B cell (primary cell): Measurements from ENCODE around the gene OOSP4A. TPM values are rescaled to one million over a fixed set of nuclear protein-coding genes. Genes with fewer than 3 reads are reported as not detected.
"Not testable (repeated sequence)": the region's sequence is repeated elsewhere in the genome, so short reads cannot be mapped to it uniquely, and the experiment has no call there.

Experiments
- ATAC-seq: fragments of 200-7000 bp; cut with Tn5 transposase; one replicate; pipeline ENCODE4 v1.10.0; 2021; ENCODE audit warnings: low read depth, mild to moderate bottlenecking, moderate number of reproducible peaks, moderate library complexity
- CTCF ChIA-PET: fragments of 350-600 bp; sonication (Branson Sonifier 250); formaldehyde crosslinking; loops from one replicate; lab custom pipeline; 2021; ENCODE audit warnings: antibody characterized with exemption, inconsistent platforms; lab: Charles Lee
- POLR2A ChIA-PET: fragments of 350-600 bp; sonication (Branson Sonifier 250); formaldehyde crosslinking; loops from one replicate; lab custom pipeline; 2021; ENCODE audit warnings: antibody characterized with exemption; lab: Charles Lee
- DNase-seq: peaks from one replicate; pipeline ENCODE4 v3.0.0; 2013
- H2AFZ ChIP-seq: 2 replicates; pipeline ENCODE4 v1.6.1; 2012; ENCODE audit warnings: mild to moderate bottlenecking, low read depth, low read length; ENCODE audit not compliant: insufficient read depth, poor library complexity, severe bottlenecking
- H3K27ac ChIP-seq, 2 donors: 1 replicate in 1 of 2; 2 replicates in 1 of 2; pipeline ENCODE4 v1.5.1; 2012 to 2013; ENCODE audit warnings: low read length in 2 of 2, mild to moderate bottlenecking in 2 of 2, moderate library complexity in 1 of 2
- H3K27me3 ChIP-seq, 4 experiments: fragments of 200-600 bp in 1 of 4; sonication (generic) in 1 of 4; replicated peaks in 1 of 4; 1 replicate in 2 of 4; 2 replicates in 2 of 4; pipeline versions ENCODE4 v1.6.1 to v1.7.0; 2013 to 2016; ENCODE audit warnings: low read length in 3 of 4, mild to moderate bottlenecking in 2 of 4, mixed read lengths in 1 of 4, moderate library complexity in 1 of 4; ENCODE audit not compliant: insufficient read depth in 4 of 4, control insufficient read depth in 3 of 4; ENCODE audit errors: control extremely low read depth in 1 of 4
- H3K36me3 ChIP-seq, 2 experiments: replicated peaks in 1 of 2; 1 replicate in 1 of 2; 2 replicates in 1 of 2; pipeline versions ENCODE4 v1.6.1 to v1.7.1; 2013; ENCODE audit warnings: low read length in 1 of 2; ENCODE audit not compliant: insufficient read depth in 2 of 2, control insufficient read depth in 1 of 2; ENCODE audit errors: control extremely low read depth in 1 of 2, extremely low read depth in 1 of 2
- H3K4me1 ChIP-seq, 2 donors: fragments of 200-600 bp in 1 of 2; sonication (generic) in 1 of 2; 1 replicate in 1 of 2; 2 replicates in 1 of 2; pipeline versions ENCODE4 v1.5.1 to v1.6.1; 2013 to 2017; ENCODE audit warnings: low read length in 2 of 2; ENCODE audit not compliant: control insufficient read depth in 2 of 2, insufficient read depth in 2 of 2
- H3K4me2 ChIP-seq: replicated peaks from 2 replicates; pipeline ENCODE3; 2012; ENCODE audit warnings: mild to moderate bottlenecking, low read depth, low read length; ENCODE audit not compliant: poor library complexity, severe bottlenecking
- H3K4me3 ChIP-seq, 5 experiments: fragments of 200-600 bp in 1 of 5; sonication (generic) in 1 of 5; 1 replicate in 3 of 5; 2 replicates in 2 of 5; pipeline versions ENCODE4 v1.5.1 to v1.7.0; 2011 to 2016; ENCODE audit warnings: low read length in 4 of 5, mild to moderate bottlenecking in 4 of 5, low read depth in 2 of 5, control low read depth in 1 of 5, moderate library complexity in 1 of 5; ENCODE audit not compliant: insufficient read depth in 1 of 5; ENCODE audit errors: control extremely low read depth in 1 of 5, extremely low read depth in 1 of 5
- H3K79me2 ChIP-seq: fragments of 200-600 bp; sonication (generic); one replicate; pipeline ENCODE4 v1.6.0; 2016; ENCODE audit warnings: low read length; ENCODE audit not compliant: control insufficient read depth, insufficient read depth
- H3K9ac ChIP-seq: fragments of 200-600 bp; sonication (generic); 2 replicates; pipeline ENCODE4 v1.6.1; 2017; ENCODE audit warnings: mild to moderate bottlenecking, low read length, moderate library complexity
- H3K9me3 ChIP-seq, 3 donors: one replicate each; pipeline versions ENCODE4 v1.6.1 to v1.7.1; 2013; ENCODE audit warnings: low read length in 2 of 3; ENCODE audit not compliant: control insufficient read depth in 2 of 3, insufficient read depth in 1 of 3; ENCODE audit errors: control extremely low read depth in 1 of 3
- H4K20me1 ChIP-seq: 2 replicates; pipeline ENCODE4 v1.6.0; 2012; ENCODE audit warnings: mild to moderate bottlenecking, low read length; ENCODE audit not compliant: insufficient read depth, control insufficient read depth, poor library complexity, severe bottlenecking
- H3K27ac Mint-ChIP-seq: one replicate; pipeline ENCODE4 v1.8.0; 2021; ENCODE audit warnings: mixed read lengths
- H3K27me3 Mint-ChIP-seq: one replicate; pipeline ENCODE4 v1.8.0; 2021; ENCODE audit warnings: mixed read lengths
- H3K4me1 Mint-ChIP-seq: one replicate; pipeline ENCODE4 v1.8.0; 2021; ENCODE audit warnings: mixed read lengths
- H3K4me3 Mint-ChIP-seq: one replicate; pipeline ENCODE4 v1.8.0; 2021; ENCODE audit warnings: mixed read lengths
- H3K9me3 Mint-ChIP-seq: one replicate; pipeline ENCODE4 v1.8.0; 2022; ENCODE audit warnings: mixed read lengths; ENCODE audit not compliant: insufficient read depth
- EZH2 ChIP-seq: IDR thresholded peaks from 2 replicates; pipeline ENCODE4 v1.6.1; 2012; ENCODE audit warnings: borderline replicate concordance, low read depth, mild to moderate bottlenecking, moderate library complexity, low read length; ENCODE audit not compliant: insufficient read depth, poor library complexity, severe bottlenecking
- WGBS: methylation state at CpG from one replicate; pipeline ENCODE4 v1.1.5; 2013; ENCODE audit warnings: missing lambda C conversion rate; ENCODE audit not compliant: insufficient coverage; 5-methylcytosine and 5-hydroxymethylcytosine counted together
- intact Hi-C: fragments of 100-400 bp; cut with micrococcal nuclease; formaldehyde crosslinking; loops from one replicate; pipeline ENCODE4 v1.10.0; 2022
- polyA plus RNA-seq: library from polyadenylated mRNA; depleted of rRNA; stranded (reverse); fragments of >200 nt; gene quantifications from 2 replicates; pipeline ENCODE4 v1.2.3, GENCODE V29; 2012
- total RNA-seq, 2 donors: library from RNA; stranded (reverse); fragments of 120-200 nt in 1 of 2; gene quantifications; 1 replicate in 1 of 2; 2 replicates in 1 of 2; pipeline versions ENCODE4 v1.2.3 to v1.2.4, GENCODE V29; 2013 to 2022
- TF ChIP-seq, protein P1 (sequence below): fragments of 200-600 bp; IDR thresholded peaks from one replicate; pipeline ENCODE4 v1.8.0; 2022; ENCODE audit warnings: antibody characterized with exemption, mild to moderate bottlenecking

The OOSP4A gene
- total and polyA plus RNA-seq, 2 donors (not counting 1 experiment from before 2014, with no cell fraction given) = not detected

DNA sequence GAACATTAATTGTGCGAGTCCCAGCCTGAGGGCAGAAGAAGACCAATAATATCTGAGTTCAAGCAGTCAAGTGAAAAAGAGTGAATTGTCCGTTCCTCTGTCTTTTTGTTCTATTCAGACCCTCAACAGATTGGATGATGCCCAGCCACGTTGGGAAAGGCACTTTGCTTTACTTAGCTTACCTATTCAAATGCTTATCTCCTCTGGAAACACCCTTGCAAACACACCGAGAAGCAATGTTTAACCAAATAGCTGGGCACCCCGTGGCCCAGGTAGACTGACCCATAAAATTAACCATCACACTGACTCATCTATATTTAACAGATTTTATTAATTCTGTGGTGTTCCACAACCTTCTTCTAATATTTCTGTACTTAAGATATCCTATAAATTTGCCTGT, 9.3 kb downstream of the OOSP4A start:
- Mint-ChIP-seq H3K27me3 (peaks cover 14% of the 10 kb centered on the region), H3K27ac (no peak overlapping the region), H3K4me3 (no peak overlapping the region), H3K4me1 (no peaks in the 10 kb centered on the region), H3K9me3 (no peaks in the 10 kb centered on the region)
- H3K4me2 ChIP-seq = no peak overlapping the region
- H3K79me2 ChIP-seq = no peaks in the 10 kb centered on the region
- 84% methylated on average over 4 of the region's 5 CpGs for WGBS
- no peak for ATAC-seq
- DNase-seq = no peak
- TF ChIP-seq, protein P1, sequence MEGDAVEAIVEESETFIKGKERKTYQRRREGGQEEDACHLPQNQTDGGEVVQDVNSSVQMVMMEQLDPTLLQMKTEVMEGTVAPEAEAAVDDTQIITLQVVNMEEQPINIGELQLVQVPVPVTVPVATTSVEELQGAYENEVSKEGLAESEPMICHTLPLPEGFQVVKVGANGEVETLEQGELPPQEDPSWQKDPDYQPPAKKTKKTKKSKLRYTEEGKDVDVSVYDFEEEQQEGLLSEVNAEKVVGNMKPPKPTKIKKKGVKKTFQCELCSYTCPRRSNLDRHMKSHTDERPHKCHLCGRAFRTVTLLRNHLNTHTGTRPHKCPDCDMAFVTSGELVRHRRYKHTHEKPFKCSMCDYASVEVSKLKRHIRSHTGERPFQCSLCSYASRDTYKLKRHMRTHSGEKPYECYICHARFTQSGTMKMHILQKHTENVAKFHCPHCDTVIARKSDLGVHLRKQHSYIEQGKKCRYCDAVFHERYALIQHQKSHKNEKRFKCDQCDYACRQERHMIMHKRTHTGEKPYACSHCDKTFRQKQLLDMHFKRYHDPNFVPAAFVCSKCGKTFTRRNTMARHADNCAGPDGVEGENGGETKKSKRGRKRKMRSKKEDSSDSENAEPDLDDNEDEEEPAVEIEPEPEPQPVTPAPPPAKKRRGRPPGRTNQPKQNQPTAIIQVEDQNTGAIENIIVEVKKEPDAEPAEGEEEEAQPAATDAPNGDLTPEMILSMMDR = no peak
- no peak for TF ChIP-seq EZH2
- H2AFZ ChIP-seq = no peak overlapping the region
- no peaks in the 10 kb centered on the region for H3K9me3 ChIP-seq
- no peak overlapping the region for H3K9ac ChIP-seq
- no peak overlapping the region for H3K27ac ChIP-seq
- intact Hi-C loops = no loop called here
- H4K20me1 ChIP-seq = no peaks in the 10 kb centered on the region
- ChIA-PET CTCF (no interaction called here), POLR2A (no interaction called here)
- H3K36me3 ChIP-seq = no peaks in the 10 kb centered on the region
- no peaks in the 10 kb centered on the region for H3K27me3 ChIP-seq
- H3K4me3 ChIP-seq = no peak overlapping the region
- H3K4me1 ChIP-seq = no peaks in the 10 kb centered on the region

DNA sequence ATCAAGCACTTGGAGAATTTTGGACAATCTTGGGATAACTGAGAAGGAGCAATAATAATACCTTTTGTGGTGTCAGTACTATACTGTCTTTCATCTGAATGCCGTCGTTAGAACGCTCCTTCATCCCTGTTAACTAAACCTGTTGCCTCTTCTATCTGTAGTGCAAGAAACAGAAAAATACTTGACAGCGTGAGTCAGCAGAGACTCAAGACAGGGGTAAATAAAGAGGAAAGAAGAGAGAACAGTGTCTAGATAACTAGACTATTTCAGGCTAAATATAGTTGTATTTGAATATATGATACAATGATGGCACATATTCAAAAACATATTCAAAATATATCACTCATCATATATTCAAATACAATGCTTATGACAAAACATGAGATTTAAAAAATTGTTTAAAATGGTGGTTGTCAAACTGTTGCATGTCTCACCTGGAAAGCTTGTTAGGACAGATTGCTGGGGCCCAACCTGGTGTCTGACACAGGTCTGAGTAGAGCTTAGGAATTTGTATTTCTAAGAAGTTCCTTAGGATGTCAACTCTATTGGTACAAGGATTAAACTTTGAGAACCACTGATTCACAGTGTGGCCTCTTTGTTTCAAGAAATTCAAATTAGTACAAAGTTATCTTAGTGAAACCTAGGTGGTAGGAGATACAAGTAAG, 17.4 kb downstream of the OOSP4A start:
- no peaks in the 10 kb centered on the region for H3K4me1 ChIP-seq
- CTCF ChIA-PET = no interaction called here
- H3K4me2 ChIP-seq = no peak overlapping the region
- no peaks in the 10 kb centered on the region for H3K79me2 ChIP-seq
- H3K27ac ChIP-seq = no peak overlapping the region
- Mint-ChIP-seq H3K27ac (no peak overlapping the region), H3K4me3 (no peak overlapping the region), H3K27me3 (peaks cover 17% of the 10 kb centered on the region), H3K9me3 (no peaks in the 10 kb centered on the region), H3K4me1 (peaks cover 1% of the 10 kb centered on the region)
- no CpG with 5 or more reads among the region's 4 CpGs for WGBS
- H3K4me3 ChIP-seq = no peak overlapping the region
- no peaks in the 10 kb centered on the region for H4K20me1 ChIP-seq
- H3K9me3 ChIP-seq = no peaks in the 10 kb centered on the region
- DNase-seq (no peak), ATAC-seq (no peak)
- H3K36me3 ChIP-seq = no peaks in the 10 kb centered on the region
- TF ChIP-seq, protein P1 = no peak
- TF ChIP-seq EZH2 = no peak
- no peaks in the 10 kb centered on the region for H3K27me3 ChIP-seq
- POLR2A ChIA-PET = no interaction called here
- H2AFZ ChIP-seq = no peak overlapping the region
- H3K9ac ChIP-seq = no peak overlapping the region
- intact Hi-C loops = no loop called here

DNA sequence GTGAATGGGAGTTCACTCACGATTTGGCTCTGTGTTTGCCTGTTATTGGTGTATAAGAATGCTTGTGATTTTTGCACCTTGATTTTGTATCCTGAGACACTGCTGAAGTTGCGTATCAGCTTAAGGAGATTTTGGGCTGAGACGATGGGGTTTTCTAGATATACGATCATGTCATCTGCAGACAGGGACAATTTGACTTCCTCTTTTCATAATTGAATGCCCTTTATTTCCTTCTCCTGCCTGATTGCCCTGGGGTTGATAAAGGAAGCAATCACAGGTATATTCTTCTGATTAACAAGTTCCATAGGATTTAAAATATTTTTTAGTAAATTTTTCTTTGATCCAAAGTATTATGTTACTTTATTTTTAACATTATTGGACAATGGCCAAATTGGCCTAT, 18.2 kb downstream of the OOSP4A start:
- 40% methylated on average over 1 of the region's 4 CpGs for WGBS
- H3K27ac Mint-ChIP-seq, H3K79me2 ChIP-seq, H2AFZ ChIP-seq, H3K4me2 ChIP-seq, H3K4me1 Mint-ChIP-seq, intact Hi-C loops, H3K36me3 ChIP-seq, ATAC-seq, H3K27ac ChIP-seq, H4K20me1 ChIP-seq, H3K4me3 Mint-ChIP-seq, POLR2A ChIA-PET, H3K27me3 ChIP-seq, DNase-seq, H3K9me3 Mint-ChIP-seq, H3K4me1 ChIP-seq, H3K9ac ChIP-seq, H3K9me3 ChIP-seq, CTCF ChIA-PET, H3K4me3 ChIP-seq: not testable (repeated sequence)
- H3K27me3 Mint-ChIP-seq = peaks cover 17% of the 10 kb centered on the region
